ENCODE data around the gene GUCY2C.
A peak's percentile ranks its signal among the peaks of the same experiment; 100 is the strongest.
"Not testable (repeated sequence)": the region's sequence is repeated elsewhere in the genome, so short reads cannot be mapped to it uniquely, and the experiment has no call there.

GUCY2C gene

GRCh38 chr12:14696265-14696741 is at the start of gene GUCY2C:
Gene GUCY2C (minus strand): TSS chr12:14696599. CDS start chr12:14696448, 151 bp downstream.
- DNase-seq, result no peak

GRCh38 chr12:14743061-14743460 is 46.7 kb upstream of the GUCY2C start:
- no peak for DNase-seq

GRCh38 chr12:14741942-14742341 is 45.5 kb upstream of the GUCY2C start:
- DNase-seq, result no peak

GRCh38 chr12:14741153-14741552 is 44.8 kb upstream of the GUCY2C start:
- no peak for DNase-seq

GRCh38 chr12:14736441-14736840 is 40.0 kb upstream of the GUCY2C start:
- not testable (repeated sequence) for DNase-seq

GRCh38 chr12:14731821-14732220 is 35.4 kb upstream of the GUCY2C start:
- DNase-seq, result no peak

- no peak for DNase-seq
These were observed 33.2 kb upstream of the GUCY2C start for GRCh38 chr12:14729586-14729985.

- peak in 17 of 58 donors; percentile 0 to 28 (median 6) for DNase-seq
These were observed 27.4 kb upstream of the GUCY2C start for GRCh38 chr12:14723763-14724162.

GRCh38 chr12:14716848-14717444 is 20.5 kb upstream of the GUCY2C start:
- peak in 2 of 58 donors; percentile 1 to 3 for DNase-seq

GRCh38 chr12:14714437-14714836 is 18.0 kb upstream of the GUCY2C start:
- DNase-seq, result no peak

- no peak for DNase-seq
These were observed 14.4 kb upstream of the GUCY2C start for GRCh38 chr12:14710632-14711320.

GRCh38 chr12:14701809-14702568 is 5.6 kb upstream of the GUCY2C start:
- no peak for DNase-seq

- DNase-seq, result no peak
These were observed 4.5 kb upstream of the GUCY2C start for GRCh38 chr12:14700935-14701334.

GRCh38 chr12:14699923-14700322 is 3.5 kb upstream of the GUCY2C start:
- no peak for DNase-seq

- DNase-seq, result no peak
These were observed 2.2 kb upstream of the GUCY2C start for GRCh38 chr12:14698555-14698954.

GRCh38 chr12:14695715-14696141 is 671 bp downstream of the GUCY2C start:
- no peak for DNase-seq

GRCh38 chr12:14694970-14695369 is 1.4 kb downstream of the GUCY2C start:
- no peak for DNase-seq

GRCh38 chr12:14694145-14694714 is 2.2 kb downstream of the GUCY2C start:
- DNase-seq, result no peak

GRCh38 chr12:14693116-14693515 is 3.3 kb downstream of the GUCY2C start:
- no peak for DNase-seq

GRCh38 chr12:14691560-14691959 is 4.8 kb downstream of the GUCY2C start:
- peak in 28 of 58 donors; percentile 0 to 30 (median 7) for DNase-seq

GRCh38 chr12:14689996-14690395 is 6.4 kb downstream of the GUCY2C start:
- no peak for DNase-seq

GRCh38 chr12:14689144-14689543 is 7.3 kb downstream of the GUCY2C start:
- no peak for DNase-seq
